Endodermal cell (in vitro differentiated cells): ENCODE measurements around the gene FBXL7. TPM values are rescaled to one million over a fixed set of nuclear protein-coding genes. Genes with fewer than 3 reads are reported as not detected.

Experiments used
- DNase-seq: peaks from one replicate; pipeline ENCODE4 v3.0.0-alpha.2; 2017
- H3K27ac ChIP-seq: 2 replicates; pipeline ENCODE4 v1.5.1; 2013; ENCODE audit warnings: mild to moderate bottlenecking, low read depth, low read length, moderate library complexity
- H3K27me3 ChIP-seq: 2 replicates; pipeline ENCODE4 v1.6.1; 2013; ENCODE audit warnings: mild to moderate bottlenecking, low read length, moderate library complexity; ENCODE audit not compliant: insufficient read depth, control insufficient read depth, poor library complexity, severe bottlenecking
- H3K36me3 ChIP-seq: 2 replicates; pipeline ENCODE4 v1.7.0; 2013; ENCODE audit warnings: mild to moderate bottlenecking, low read length, moderate library complexity; ENCODE audit not compliant: control insufficient read depth, insufficient read depth
- H3K4me1 ChIP-seq: one replicate; pipeline ENCODE4 v1.7.0; 2013; ENCODE audit warnings: low read length; ENCODE audit not compliant: control insufficient read depth, insufficient read depth
- H3K4me3 ChIP-seq: 2 replicates; pipeline ENCODE4 v1.5.1; 2013; ENCODE audit warnings: mild to moderate bottlenecking, low read length, moderate library complexity
- H3K9ac ChIP-seq: 2 replicates; pipeline ENCODE4 v1.6.1; 2013; ENCODE audit warnings: mild to moderate bottlenecking, low read length, moderate library complexity; ENCODE audit not compliant: poor library complexity, severe bottlenecking; ENCODE audit errors: extremely low read depth
- H3K9me3 ChIP-seq: 2 replicates; pipeline ENCODE4 v1.6.1; 2013; ENCODE audit warnings: mild to moderate bottlenecking, low read length, moderate library complexity; ENCODE audit not compliant: control insufficient read depth
- H3K27ac Mint-ChIP-seq: 2 replicates; pipeline ENCODE4 v1.8.0; 2020; ENCODE audit warnings: mixed read lengths
- H3K27me3 Mint-ChIP-seq: 2 replicates; pipeline ENCODE4 v1.8.0; 2021; ENCODE audit warnings: mild to moderate bottlenecking, mixed read lengths; ENCODE audit not compliant: insufficient read depth
- H3K36me3 Mint-ChIP-seq: 2 replicates; pipeline ENCODE4 v1.8.0; 2020; ENCODE audit warnings: low read depth, mixed read lengths
- H3K4me1 Mint-ChIP-seq: 2 replicates; pipeline ENCODE4 v1.8.0; 2020; ENCODE audit warnings: mixed read lengths
- H3K4me3 Mint-ChIP-seq: 2 replicates; pipeline ENCODE4 v1.8.0; 2020; ENCODE audit warnings: mild to moderate bottlenecking, moderate library complexity, mixed read lengths
- H3K9me3 Mint-ChIP-seq: 2 replicates; pipeline ENCODE4 v1.8.0; 2020; ENCODE audit warnings: mild to moderate bottlenecking, mixed read lengths
- CTCF ChIP-seq: fragments of 200-600 bp; sonication (generic); conservative IDR thresholded peaks from 2 replicates; pipeline ENCODE4 v1.5.0; 2021; ENCODE audit warnings: antibody characterized with exemption, mild to moderate bottlenecking
- WGBS, 2 experiments: methylation state at CpG; one replicate each; pipeline versions ENCODE4 v1.1.5 to v1.1.7; 2013; ENCODE audit warnings: missing lambda C conversion rate in 2 of 2, mixed read lengths in 1 of 2; ENCODE audit not compliant: insufficient coverage in 1 of 2, insufficient read length in 1 of 2; 5-methylcytosine and 5-hydroxymethylcytosine counted together
- total RNA-seq, 2 donors: library from RNA; stranded (reverse); fragmentation: NEBNext Ultra II Directional in 1 of 2; extraction: Animal tissue kit (Norgen Biotek cat#: 25700) in 1 of 2; gene quantifications; 2 replicates in 1 of 2; 3 replicates in 1 of 2; pipeline ENCODE4 v1.2.1, GENCODE V29; 2021

Gene FBXL7
- total RNA-seq, 2 donors from 2014 or later: 12.9 to 13.2 TPM

- 89% methylated on average over 2 of the region's 2 CpGs; no CpG with 5 or more reads in 1 of the 2 experiments for WGBS, 2 experiments
- Histone ChIP-seq H3K27ac (no peak overlapping the region), H3K9ac (no peak overlapping the region), H3K36me3 (no peaks in the 10 kb centered on the region), H3K4me1 (no peaks in the 10 kb centered on the region), H3K4me3 (no peak overlapping the region), H3K9me3 (peaks cover 4% of the 10 kb centered on the region), H3K27me3 (no peaks in the 10 kb centered on the region)
- no peak for TF ChIP-seq CTCF
- Mint-ChIP-seq H3K9me3 (peaks cover 8% of the 10 kb centered on the region), H3K27ac (no peak overlapping the region), H3K4me1 (peaks cover 2% of the 10 kb centered on the region), H3K36me3 (peaks cover 8% of the 10 kb centered on the region), H3K4me3 (no peak overlapping the region), H3K27me3 (no peaks in the 10 kb centered on the region)
- no peak for DNase-seq
These were observed 29.8 kb downstream of the FBXL7 start for GRCh38 chr5:15529821-15530220.

- Mint-ChIP-seq H3K4me1 (peaks cover 3% of the 10 kb centered on the region), H3K27me3 (no peaks in the 10 kb centered on the region), H3K27ac (no peak overlapping the region), H3K9me3 (peaks cover 31% of the 10 kb centered on the region), H3K4me3 (no peak overlapping the region), H3K36me3 (peaks cover 30% of the 10 kb centered on the region)
- Histone ChIP-seq H3K4me3 (no peak overlapping the region), H3K27ac (no peak overlapping the region), H3K9me3 (peaks cover 20% of the 10 kb centered on the region), H3K4me1 (no peaks in the 10 kb centered on the region), H3K9ac (no peak overlapping the region), H3K27me3 (no peaks in the 10 kb centered on the region), H3K36me3 (no peaks in the 10 kb centered on the region)
- TF ChIP-seq CTCF: no peak
- 95 to 100% methylated on average over 2 to 5 of the region's 5 CpGs for WGBS, 2 experiments
- DNase-seq: no peak
These were observed 33.3 kb downstream of the FBXL7 start for GRCh38 chr5:15533129-15533893.

- 93 to 100% methylated on average over 3 to 4 of the region's 4 CpGs for WGBS, 2 experiments
- peaks cover 31% of the 10 kb centered on the region for H3K9me3 Mint-ChIP-seq
These were observed 36.0 kb downstream of the FBXL7 start for GRCh38 chr5:15535938-15536337.

More at GRCh38 chr5:15535938-15536337, 36.0 kb downstream of the FBXL7 start:
- Mint-ChIP-seq H3K27me3 (no peaks in the 10 kb centered on the region), H3K27ac (no peak overlapping the region), H3K36me3 (peaks cover 25% of the 10 kb centered on the region), H3K4me3 (no peak overlapping the region), H3K4me1 (peaks cover 19% of the 10 kb centered on the region)
- Histone ChIP-seq H3K4me3 (no peak overlapping the region), H3K9ac (no peak overlapping the region), H3K9me3 (peaks cover 20% of the 10 kb centered on the region), H3K27me3 (no peaks in the 10 kb centered on the region), H3K4me1 (no peaks in the 10 kb centered on the region), H3K36me3 (no peaks in the 10 kb centered on the region), H3K27ac (no peak overlapping the region)
- no peak for DNase-seq
- no peak for TF ChIP-seq CTCF
